GM21723 (cell line): ENCODE data around the gene LTO1.
"Not testable (repeated sequence)": the region's sequence is repeated elsewhere in the genome, so short reads cannot be mapped to it uniquely, and the experiment has no call there.

Source experiments
- ATAC-seq: cut with Tn5 transposase; IDR thresholded peaks from one replicate; pipeline ENCODE4 v1.9.1; 2021; ENCODE audit warnings: mild to moderate bottlenecking, moderate library complexity; ENCODE audit not compliant: unreplicated experiment

Gene LTO1

GRCh38 chr11:69636512-69637197 is 38.5 kb downstream of the LTO1 start:
- no peak for ATAC-seq

DNA sequence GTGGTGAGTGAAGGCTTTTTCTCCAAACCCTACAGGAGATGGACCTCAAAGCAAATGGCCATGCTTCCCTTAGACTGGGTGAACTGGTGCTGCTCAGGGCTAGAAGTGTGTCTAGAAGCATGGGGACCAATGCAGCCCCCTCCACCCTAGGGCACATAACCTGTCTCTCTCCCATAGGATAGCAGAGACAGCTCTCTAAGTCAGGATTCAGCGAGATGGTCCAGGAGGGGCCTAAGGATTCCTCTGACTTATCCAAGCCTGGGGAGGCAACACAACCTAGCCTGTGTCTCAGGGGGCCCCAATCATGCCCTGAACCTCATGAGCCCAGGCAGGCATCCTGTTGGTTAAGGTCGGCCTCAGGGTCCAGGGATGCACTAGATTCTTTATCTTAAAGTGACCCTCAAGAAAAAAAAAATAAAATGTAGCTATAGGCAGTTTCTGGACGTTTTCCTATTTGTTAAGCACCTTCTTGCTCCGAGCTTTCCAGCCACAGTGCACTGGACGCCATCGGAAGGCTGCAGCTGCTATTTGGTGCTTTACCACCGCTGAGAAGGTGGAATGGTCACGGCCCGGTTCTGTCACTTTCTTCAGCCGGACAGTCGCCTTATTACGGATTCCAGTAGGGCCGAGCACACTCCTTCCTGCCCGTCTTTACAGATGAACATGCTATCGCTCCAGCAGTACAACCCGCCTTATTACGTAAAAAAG is 39.2 kb downstream of the LTO1 start:
- ATAC-seq = no peak

- no peak for ATAC-seq
Measured at GRCh38 chr11:69635195-69635594, 40.0 kb downstream of the LTO1 start.

DNA sequence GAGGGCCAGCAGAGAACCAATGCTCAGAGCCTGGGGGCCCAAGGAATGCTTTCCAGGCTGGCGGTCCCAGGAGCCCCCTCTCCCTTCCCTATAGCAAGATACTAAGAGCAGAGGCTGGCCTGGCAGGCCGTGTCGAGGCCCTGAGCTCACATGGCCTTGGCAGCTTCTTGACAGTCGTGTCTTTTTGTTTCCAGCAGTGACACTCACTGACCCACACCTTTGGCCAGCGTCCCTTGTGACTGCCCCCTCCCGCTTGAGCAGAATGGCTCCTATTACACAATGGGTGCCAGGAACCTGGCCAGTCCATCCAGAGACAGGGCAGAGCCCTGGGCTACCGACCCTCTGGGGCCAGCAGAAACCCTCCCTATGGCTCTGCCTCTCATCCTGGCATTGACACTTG is 40.6 kb downstream of the LTO1 start:
- ATAC-seq = no peak

GRCh38 chr11:69634069-69634468 is 41.1 kb downstream of the LTO1 start:
- ATAC-seq = no peak

- ATAC-seq = no peak
Measured at GRCh38 chr11:69632900-69633299, 42.3 kb downstream of the LTO1 start.

GRCh38 chr11:69630424-69630823 is 44.7 kb downstream of the LTO1 start:
- no peak for ATAC-seq

GRCh38 chr11:69630017-69630416 is 45.1 kb downstream of the LTO1 start:
- ATAC-seq = no peak

DNA sequence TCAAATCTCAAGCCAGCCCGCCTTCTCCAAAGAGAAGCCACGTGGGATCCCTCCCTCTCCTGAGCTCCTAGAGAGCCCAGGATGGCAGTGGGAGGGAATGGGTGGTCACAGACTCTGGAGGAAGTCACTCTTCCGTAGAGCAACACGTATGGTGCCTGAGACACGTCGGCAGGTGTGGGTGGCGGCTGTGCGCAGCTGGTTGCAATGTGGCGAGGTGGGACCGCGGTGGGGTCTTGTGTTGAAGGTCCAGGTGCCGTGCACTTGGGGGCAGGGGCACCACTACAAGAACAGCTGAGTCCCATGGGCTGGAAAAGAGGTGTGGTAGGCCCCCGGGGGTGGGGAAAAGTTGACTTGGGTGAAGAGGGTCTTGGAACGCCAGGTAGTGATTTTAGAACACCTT is 47.6 kb downstream of the LTO1 start:
- no peak for ATAC-seq

GRCh38 chr11:69625476-69625875 is 49.7 kb downstream of the LTO1 start:
- no peak for ATAC-seq

DNA sequence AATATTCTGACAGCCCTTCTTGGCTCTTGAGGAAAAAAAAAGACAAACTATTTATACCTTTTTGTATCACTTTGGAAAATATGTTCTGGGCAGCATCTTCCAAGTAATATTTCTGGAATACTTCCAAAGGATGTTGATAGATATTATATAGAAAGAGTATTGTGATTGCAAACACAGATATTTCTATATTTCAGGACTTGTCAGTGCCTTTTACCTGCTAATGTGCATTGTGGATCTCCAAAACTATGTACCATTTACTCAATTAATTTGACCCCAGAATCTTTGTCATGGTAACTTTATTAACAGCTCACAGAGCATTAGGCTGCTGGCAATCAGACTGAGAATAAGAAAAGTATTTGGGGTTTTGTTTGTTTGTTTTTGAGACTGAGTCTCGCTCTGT is 50.9 kb downstream of the LTO1 start:
- ATAC-seq = no peak

DNA sequence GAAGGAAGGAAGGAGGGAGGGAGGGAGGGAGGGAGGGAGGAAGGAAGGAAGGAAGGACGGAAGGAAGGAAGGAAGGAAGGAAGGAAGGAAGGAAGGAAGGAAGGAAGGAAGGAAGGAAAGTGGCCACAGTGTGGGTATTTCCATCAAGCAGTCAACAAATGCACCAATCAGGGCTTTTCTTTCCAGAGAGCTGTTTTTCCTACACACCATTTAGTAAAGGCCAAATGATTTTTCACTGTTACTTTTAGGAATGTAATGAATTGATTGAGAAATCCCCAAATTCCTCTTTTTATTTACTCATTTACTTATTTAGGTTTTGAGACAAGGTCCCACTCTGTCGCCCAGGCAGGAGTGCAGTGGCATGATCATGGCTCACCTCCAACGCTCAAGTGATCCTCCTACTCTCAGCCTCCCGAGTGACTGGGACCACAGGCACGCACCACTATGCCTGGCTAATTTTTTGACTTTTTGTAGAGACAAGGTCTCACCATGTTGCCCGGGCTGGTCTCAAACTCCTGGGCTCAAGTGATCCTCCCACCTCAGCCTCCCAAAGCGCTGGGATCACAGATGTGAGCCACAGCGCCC is 53.0 kb downstream of the LTO1 start:
- ATAC-seq = not testable (repeated sequence)

GRCh38 chr11:69620683-69621290 is 54.4 kb downstream of the LTO1 start:
- ATAC-seq = no peak

GRCh38 chr11:69618237-69618636 is 56.9 kb downstream of the LTO1 start:
- no peak for ATAC-seq

- ATAC-seq = no peak
Measured at GRCh38 chr11:69617682-69618081, 57.5 kb downstream of the LTO1 start.

DNA sequence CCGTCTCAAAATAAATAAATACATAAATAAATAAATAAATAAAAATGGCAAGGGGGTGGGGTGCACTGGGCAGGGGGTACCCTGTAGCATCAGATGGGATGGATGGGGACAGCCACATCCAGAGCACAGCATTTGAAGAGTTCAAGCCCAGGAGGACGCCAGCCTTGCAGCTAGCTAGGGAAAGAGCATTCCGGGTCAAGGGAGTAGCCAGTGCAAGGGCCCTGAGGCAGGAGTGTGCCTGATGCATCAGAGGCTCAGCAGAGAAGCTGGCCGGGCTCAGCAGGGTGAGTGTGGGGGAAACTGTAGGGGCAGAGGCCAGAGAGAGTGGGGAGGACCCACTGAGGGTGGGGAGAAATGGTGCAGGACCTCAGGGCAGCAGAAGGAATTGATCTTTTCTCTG is 57.9 kb downstream of the LTO1 start:
- no peak for ATAC-seq
